Epithelial cell of umbilical artery (primary cell): Measurements from ENCODE around the gene CNTRL. TPM values are rescaled to one million over a fixed set of nuclear protein-coding genes. Genes with fewer than 3 reads are reported as not detected.

Experiments
- total RNA-seq: library from RNA; depleted of rRNA; stranded (reverse); fragments of >200 nt; gene quantifications from 2 replicates; pipeline ENCODE4 v1.2.3, GENCODE V29; 2014

The CNTRL gene
- total RNA-seq = 7.1 and 13.4 TPM in 2 replicates

GRCh38 chr9:121074370-121075250, at the start of gene CNTRL:
TSS of gene CNTRL (plus strand) at chr9:121074955. CDS start at chr9:121088327, 13,372 bp downstream.

GRCh38 chr9:121050128-121050988, 24.4 kb upstream of the CNTRL start, which contains the start of gene C5:
TSS of gene C5 (minus strand) at chr9:121050275. CDS start at chr9:121050246, 29 bp downstream.

GRCh38 chr9:121201738-121202533, 127.2 kb downstream of the CNTRL start, which contains the start of gene RAB14:
TSS of gene RAB14 (minus strand) at chr9:121201869. CDS start at chr9:121193412, 8,457 bp downstream.

Other genes starting within 250 kb of the CNTRL start
- gene PSMD5, start 232.0 kb upstream of the CNTRL start, total RNA-seq = 26.3 and 27.3 TPM in 2 replicates
- 39.3 and 60.3 TPM in 2 replicates for gene PHF19, start 197.8 kb upstream of the CNTRL start, total RNA-seq
- gene TRAF1, start 148.2 kb upstream of the CNTRL start, total RNA-seq = 1.3 and 3.8 TPM in 2 replicates
- gene C5, start 24.7 kb upstream of the CNTRL start, total RNA-seq = 2.3 TPM in 2 replicates
- gene RAB14, start 126.9 kb downstream of the CNTRL start, total RNA-seq = 27.9 and 31.2 TPM in 2 replicates
- gene GSN, start 193.2 kb downstream of the CNTRL start, total RNA-seq = 195 and 201 TPM in 2 replicates